Stimulated activated naive CD8-positive, alpha-beta T cell treated with anti-CD3 and anti-CD28 coated beads, Interleukin-15, amount 100 ng/mL, for 72 hours (primary cell): Measurements from ENCODE around the gene ATPAF1.

ENCODE experiments used
- ATAC-seq: fragments of 150-1000 bp; cut with Tn5 transposase; 2 replicates; pipeline ENCODE4 v1.10.0; 2021; ENCODE audit warnings: mild to moderate bottlenecking, moderate library complexity
- DNase-seq, 2 donors: peaks; one replicate each; pipeline ENCODE4 v3.0.0; 2021 to 2022
- H3K27ac Mint-ChIP-seq, 2 donors: one replicate each; pipeline ENCODE4 v1.8.0; 2022; ENCODE audit warnings: mild to moderate bottlenecking in 2 of 2, mixed read lengths in 2 of 2, moderate library complexity in 2 of 2
- H3K27me3 Mint-ChIP-seq: one replicate; pipeline ENCODE4 v1.8.0; 2022; ENCODE audit warnings: mixed read lengths
- H3K4me1 Mint-ChIP-seq: one replicate; pipeline ENCODE4 v1.8.0; 2022; ENCODE audit warnings: mild to moderate bottlenecking, mixed read lengths
- H3K4me3 Mint-ChIP-seq, 2 donors: one replicate each; pipeline ENCODE4 v1.8.0; 2022; ENCODE audit warnings: mild to moderate bottlenecking in 2 of 2, mixed read lengths in 2 of 2, moderate library complexity in 1 of 2
- H3K9me3 Mint-ChIP-seq, 2 donors: one replicate each; pipeline ENCODE4 v1.8.0; 2022; ENCODE audit warnings: mixed read lengths in 2 of 2

Gene ATPAF1

GRCh38 chr1:46645815-46646214 lies 22.3 kb downstream of the ATPAF1 start:
- DNase-seq (no peak), ATAC-seq (no peak)
- peaks cover 6% of the 10 kb centered on the region for H3K4me1 Mint-ChIP-seq
- no peaks in the 10 kb centered on the region for H3K27me3 Mint-ChIP-seq
- H3K9me3 Mint-ChIP-seq: no peaks in the 10 kb centered on the region
- no peak overlapping the region for H3K4me3 Mint-ChIP-seq
- H3K27ac Mint-ChIP-seq: no peak overlapping the region

GRCh38 chr1:46643368-46643775 lies 24.8 kb downstream of the ATPAF1 start:
- peaks cover 6% of the 10 kb centered on the region for H3K4me1 Mint-ChIP-seq

GRCh38 chr1:46642115-46642680 lies 26.0 kb downstream of the ATPAF1 start:
- H3K4me3 Mint-ChIP-seq: no peak overlapping the region
- H3K27ac Mint-ChIP-seq: no peak overlapping the region
- no peaks in the 10 kb centered on the region for H3K27me3 Mint-ChIP-seq
- DNase-seq (no peak), ATAC-seq (no peak)
- peaks cover 3% of the 10 kb centered on the region for H3K4me1 Mint-ChIP-seq
- H3K9me3 Mint-ChIP-seq: no peaks in the 10 kb centered on the region

More at GRCh38 chr1:46643368-46643775, 24.8 kb downstream of the ATPAF1 start:
- ATAC-seq: no peak
- Mint-ChIP-seq H3K27me3 (no peaks in the 10 kb centered on the region), H3K27ac (no peak overlapping the region), H3K4me3 (no peak overlapping the region), H3K9me3 (no peaks in the 10 kb centered on the region)
- no peak for DNase-seq

GRCh38 chr1:46639547-46639946 lies 28.6 kb downstream of the ATPAF1 start:
- H3K27me3 Mint-ChIP-seq: no peaks in the 10 kb centered on the region
- peak overlapping the region in 1 of 2 donors; percentile 16 for H3K27ac Mint-ChIP-seq
- DNase-seq (no peak), ATAC-seq (no peak)
- H3K4me1 Mint-ChIP-seq: no peaks in the 10 kb centered on the region
- no peaks in the 10 kb centered on the region for H3K9me3 Mint-ChIP-seq
- H3K4me3 Mint-ChIP-seq: no peak overlapping the region

- Mint-ChIP-seq H3K4me3 (no peak overlapping the region), H3K4me1 (no peaks in the 10 kb centered on the region), H3K9me3 (no peaks in the 10 kb centered on the region), H3K27me3 (no peaks in the 10 kb centered on the region), H3K27ac (no peak overlapping the region)
- DNase-seq (no peak), ATAC-seq (no peak)
These were observed 29.2 kb downstream of the ATPAF1 start for GRCh38 chr1:46638921-46639320.

GRCh38 chr1:46637444-46638083 lies 30.6 kb downstream of the ATPAF1 start:
- no peak for DNase-seq
- Mint-ChIP-seq H3K4me3 (no peak overlapping the region), H3K9me3 (no peaks in the 10 kb centered on the region), H3K4me1 (no peaks in the 10 kb centered on the region), H3K27ac (no peak overlapping the region), H3K27me3 (no peaks in the 10 kb centered on the region)
- no peak for ATAC-seq

- Mint-ChIP-seq H3K27ac (peak overlapping the region in 1 of 2 donors; percentile 22), H3K4me1 (no peaks in the 10 kb centered on the region), H3K27me3 (no peaks in the 10 kb centered on the region), H3K9me3 (no peaks in the 10 kb centered on the region), H3K4me3 (no peak overlapping the region)
- DNase-seq: no peak
- ATAC-seq: no peak
These were observed 33.0 kb downstream of the ATPAF1 start for GRCh38 chr1:46635205-46635604.

GRCh38 chr1:46630719-46631118 lies 37.4 kb downstream of the ATPAF1 start:
- no peaks in the 10 kb centered on the region for H3K27me3 Mint-ChIP-seq
- H3K4me3 Mint-ChIP-seq: no peak overlapping the region
- DNase-seq (no peak), ATAC-seq (no peak)
- no peak overlapping the region for H3K27ac Mint-ChIP-seq
- no peaks in the 10 kb centered on the region for H3K4me1 Mint-ChIP-seq
- H3K9me3 Mint-ChIP-seq: no peaks in the 10 kb centered on the region

- Mint-ChIP-seq H3K27me3 (no peaks in the 10 kb centered on the region), H3K27ac (no peak overlapping the region), H3K9me3 (no peaks in the 10 kb centered on the region), H3K4me3 (no peak overlapping the region), H3K4me1 (no peaks in the 10 kb centered on the region)
- DNase-seq (no peak), ATAC-seq (no peak)
These were observed 44.2 kb downstream of the ATPAF1 start for GRCh38 chr1:46623743-46624644.

GRCh38 chr1:46622344-46622743 lies 45.8 kb downstream of the ATPAF1 start:
- Mint-ChIP-seq H3K27ac (no peak overlapping the region), H3K4me1 (peaks cover 4% of the 10 kb centered on the region), H3K27me3 (no peaks in the 10 kb centered on the region), H3K4me3 (no peak overlapping the region), H3K9me3 (no peaks in the 10 kb centered on the region)
- ATAC-seq (no peak), DNase-seq (no peak)

- Mint-ChIP-seq H3K4me1 (peaks cover 9% of the 10 kb centered on the region), H3K9me3 (no peaks in the 10 kb centered on the region), H3K27ac (no peak overlapping the region), H3K27me3 (no peaks in the 10 kb centered on the region), H3K4me3 (no peak overlapping the region)
- ATAC-seq: no peak
- no peak for DNase-seq
These were observed 46.2 kb downstream of the ATPAF1 start for GRCh38 chr1:46621930-46622329.

GRCh38 chr1:46619656-46620258 lies 48.4 kb downstream of the ATPAF1 start:
- DNase-seq: no peak
- no peaks in the 10 kb centered on the region for H3K27me3 Mint-ChIP-seq
- no peaks in the 10 kb centered on the region for H3K9me3 Mint-ChIP-seq
- H3K4me3 Mint-ChIP-seq: no peak overlapping the region
- H3K4me1 Mint-ChIP-seq: peaks cover 25% of the 10 kb centered on the region
- no peak for ATAC-seq
- H3K27ac Mint-ChIP-seq: no peak overlapping the region

GRCh38 chr1:46618754-46619415 lies 49.3 kb downstream of the ATPAF1 start:
- no peak overlapping the region for H3K4me3 Mint-ChIP-seq
- peaks cover 33% of the 10 kb centered on the region for H3K4me1 Mint-ChIP-seq
- H3K27me3 Mint-ChIP-seq: no peaks in the 10 kb centered on the region
- no peak for DNase-seq
- no peak for ATAC-seq
- H3K27ac Mint-ChIP-seq: no peak overlapping the region
- H3K9me3 Mint-ChIP-seq: no peaks in the 10 kb centered on the region

GRCh38 chr1:46617833-46618232 lies 50.3 kb downstream of the ATPAF1 start:
- no peaks in the 10 kb centered on the region for H3K9me3 Mint-ChIP-seq
- H3K4me1 Mint-ChIP-seq: peaks cover 44% of the 10 kb centered on the region
- ATAC-seq: no peak
- no peak for DNase-seq
- H3K27me3 Mint-ChIP-seq: no peaks in the 10 kb centered on the region
- no peak overlapping the region for H3K27ac Mint-ChIP-seq
- H3K4me3 Mint-ChIP-seq: no peak overlapping the region

GRCh38 chr1:46617108-46617800 lies 50.9 kb downstream of the ATPAF1 start:
- H3K27ac Mint-ChIP-seq: peak overlapping the region; percentile 5 to 94
- H3K9me3 Mint-ChIP-seq: no peaks in the 10 kb centered on the region
- no peaks in the 10 kb centered on the region for H3K27me3 Mint-ChIP-seq
- peak overlapping the region; percentile 95 for H3K4me3 Mint-ChIP-seq
- H3K4me1 Mint-ChIP-seq: peaks cover 50% of the 10 kb centered on the region
- ATAC-seq (no peak), DNase-seq (no peak)
